ENCODE results near the gene HHEX.
"Not testable (repeated sequence)": the region's sequence is repeated elsewhere in the genome, so short reads cannot be mapped to it uniquely, and the experiment has no call there.

Gene HHEX

DNA sequence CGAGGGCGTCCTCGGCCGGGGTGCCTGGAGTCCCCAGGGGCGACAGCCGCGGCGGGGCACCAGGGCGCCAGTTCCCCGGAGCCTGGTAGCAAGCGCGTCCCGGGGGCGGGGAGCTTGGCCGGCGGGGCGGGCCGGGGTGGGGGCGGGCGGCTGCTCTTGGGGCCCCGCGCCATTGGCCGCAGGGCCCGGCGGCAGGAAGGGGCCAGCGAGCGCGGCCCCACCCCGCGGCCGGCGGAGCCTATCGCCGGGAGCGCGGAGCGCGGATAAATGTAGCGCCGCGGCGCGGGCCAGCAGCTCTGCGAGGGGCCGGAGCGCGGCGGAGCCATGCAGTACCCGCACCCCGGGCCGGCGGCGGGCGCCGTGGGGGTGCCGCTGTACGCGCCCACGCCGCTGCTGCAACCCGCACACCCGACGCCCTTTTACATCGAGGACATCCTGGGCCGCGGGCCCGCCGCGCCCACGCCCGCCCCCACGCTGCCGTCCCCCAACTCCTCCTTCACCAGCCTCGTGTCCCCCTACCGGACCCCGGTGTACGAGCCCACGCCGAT, at the start of gene HHEX:
HHEX (plus strand) TSS at position 293 of the 548 bp plus-strand sequence; CDS start at position 325, 32 bp downstream.
- DNase-seq = peak; percentile 47

DNA sequence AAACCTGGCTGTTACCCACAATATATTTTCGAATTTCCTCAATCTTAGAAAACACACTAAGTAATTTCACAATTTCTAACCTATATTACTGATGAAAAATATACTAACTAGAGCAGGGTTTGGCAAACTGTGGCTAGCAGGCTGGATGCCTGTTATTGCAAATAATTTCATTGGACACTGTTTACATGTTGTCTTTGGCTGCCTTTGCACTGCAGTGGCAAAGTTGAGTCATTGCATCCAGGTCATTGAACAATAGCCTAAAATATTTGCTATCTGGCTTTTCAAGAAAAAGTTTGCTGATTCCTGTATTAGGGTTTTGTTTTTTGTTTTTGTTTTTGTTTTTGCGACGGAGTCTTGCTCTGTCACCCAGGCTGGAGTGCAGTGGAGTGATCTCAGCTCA, 49.6 kb upstream of the HHEX start:
- no peak for DNase-seq

DNA sequence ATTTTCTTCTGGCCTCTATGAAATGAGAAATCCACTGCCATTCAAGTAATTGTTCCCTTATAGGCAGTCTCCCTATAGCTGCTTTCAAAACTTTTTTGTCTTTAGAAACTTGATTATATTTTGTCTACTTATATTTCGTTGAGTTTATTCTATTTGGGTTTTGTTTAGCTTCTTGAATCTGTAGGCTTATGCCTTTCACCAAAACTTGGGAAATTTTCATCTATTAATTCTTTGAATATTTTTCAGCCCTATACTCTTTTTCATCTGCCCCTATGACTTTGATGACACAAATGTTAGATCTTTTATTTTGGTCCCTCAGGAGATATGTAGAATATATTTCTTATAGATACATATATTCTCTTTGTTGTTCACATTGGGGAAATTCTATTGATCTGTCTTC, 48.3 kb upstream of the HHEX start:
- no peak for DNase-seq

DNA sequence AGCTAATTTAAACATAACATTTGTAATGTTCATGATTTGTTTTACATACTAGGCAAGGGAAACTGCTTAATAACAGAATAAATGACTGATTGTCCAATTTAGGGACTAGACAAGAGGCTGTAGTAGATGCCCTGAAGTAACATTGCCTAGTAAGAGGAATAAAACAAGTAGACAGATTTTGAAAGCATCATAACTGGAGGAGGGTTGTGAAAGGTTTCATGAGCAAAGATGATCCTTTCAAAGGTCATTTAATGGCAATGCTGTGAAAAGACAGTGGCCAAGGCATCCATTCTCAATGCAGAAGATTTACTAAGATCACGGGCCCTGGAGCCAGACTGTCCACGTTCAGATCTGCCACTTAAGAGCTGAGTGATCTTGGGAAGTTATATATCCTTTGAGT, 44.8 kb upstream of the HHEX start:
- no peak for DNase-seq

DNA sequence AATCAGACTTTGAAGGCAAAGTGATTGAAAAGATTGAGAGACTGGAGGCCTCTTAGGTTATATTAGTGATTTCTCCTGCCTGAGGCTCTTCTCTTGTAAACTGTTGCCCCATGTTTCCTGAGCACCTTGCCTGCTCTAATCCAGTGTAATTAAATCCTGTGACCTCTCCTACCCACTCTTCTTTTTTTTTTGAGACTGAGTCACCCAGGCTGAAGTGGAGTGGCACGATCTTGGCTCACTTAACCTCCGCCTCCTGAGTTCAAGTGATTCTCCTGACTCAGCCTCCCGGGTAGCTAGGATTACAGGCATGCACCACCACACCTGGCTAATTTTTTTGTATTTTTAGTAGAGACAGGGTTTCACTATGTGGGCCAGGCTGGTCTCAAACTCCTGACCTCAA, 38.9 kb upstream of the HHEX start:
- not testable (repeated sequence) for DNase-seq

DNA sequence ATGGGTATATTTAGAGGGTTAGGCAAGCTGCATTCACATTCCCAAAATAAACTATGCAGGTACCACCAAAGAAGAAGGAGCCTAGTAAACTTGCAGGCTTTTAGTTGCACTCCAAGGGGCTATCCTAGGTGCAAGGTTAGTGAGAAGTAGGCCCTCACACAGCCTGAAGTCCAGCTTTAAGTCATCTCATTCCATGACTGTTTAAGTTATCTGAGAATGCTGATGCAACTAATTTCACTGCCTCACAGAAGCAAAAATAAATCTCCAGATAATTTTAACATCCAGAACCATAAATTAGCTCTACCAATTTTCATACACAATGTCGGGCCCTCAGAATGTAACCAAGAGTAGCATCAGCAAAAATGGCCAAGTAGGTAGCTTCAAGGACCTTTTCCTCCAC, 34.3 kb upstream of the HHEX start:
- DNase-seq = no peak

DNA sequence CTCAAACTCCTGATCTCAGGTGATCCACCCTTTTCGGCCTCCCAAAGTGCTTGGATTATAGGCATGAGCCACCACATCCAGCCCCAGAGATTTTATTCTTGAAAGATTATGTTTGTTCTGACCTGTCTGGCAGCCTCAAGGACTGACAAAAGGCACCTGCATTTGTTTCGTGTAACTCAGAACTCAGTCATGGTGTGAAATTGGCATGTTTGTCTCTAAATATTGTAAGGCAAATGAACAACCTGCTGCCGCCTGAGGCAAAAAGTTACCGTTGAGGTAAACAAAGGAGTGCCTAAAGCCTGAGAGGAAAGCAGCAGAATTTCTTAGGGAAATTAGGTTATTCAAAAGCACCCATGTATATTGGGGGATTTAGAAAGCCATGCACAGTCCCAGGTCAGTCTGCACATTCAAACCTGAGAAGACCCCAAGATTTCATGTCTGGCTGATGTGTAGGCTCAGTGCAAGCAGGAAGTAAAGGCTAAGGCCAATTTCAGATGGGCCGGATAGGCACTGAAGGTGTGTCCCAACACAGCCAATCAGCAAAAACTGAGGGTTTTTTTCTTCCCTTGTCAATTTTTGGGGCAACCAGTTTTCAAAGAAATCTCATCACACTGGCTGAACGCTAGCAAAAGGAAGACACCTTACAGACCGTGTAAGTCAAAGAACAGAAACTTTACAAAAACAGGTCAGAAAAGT, 33.3 kb upstream of the HHEX start:
- no peak for DNase-seq

DNA sequence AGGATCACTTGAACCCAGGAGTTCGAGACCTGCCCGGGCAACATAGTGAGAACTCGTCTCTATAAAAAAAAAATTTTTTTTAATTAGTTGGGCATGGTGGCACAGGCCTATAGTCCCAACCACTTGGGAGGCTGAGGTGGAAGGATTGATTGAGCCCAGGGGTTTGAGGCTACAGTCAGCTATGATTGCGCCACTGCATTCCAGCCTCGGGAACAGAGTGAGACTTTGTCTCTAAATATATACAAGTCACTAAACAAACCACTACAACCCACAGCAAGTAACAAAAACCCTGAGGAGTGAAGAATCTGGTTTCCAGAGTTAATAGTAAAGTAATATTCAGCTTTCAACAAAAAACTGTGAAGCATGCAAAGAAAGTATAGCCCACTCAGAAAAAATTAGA, 32.7 kb upstream of the HHEX start:
- no peak for DNase-seq

DNA sequence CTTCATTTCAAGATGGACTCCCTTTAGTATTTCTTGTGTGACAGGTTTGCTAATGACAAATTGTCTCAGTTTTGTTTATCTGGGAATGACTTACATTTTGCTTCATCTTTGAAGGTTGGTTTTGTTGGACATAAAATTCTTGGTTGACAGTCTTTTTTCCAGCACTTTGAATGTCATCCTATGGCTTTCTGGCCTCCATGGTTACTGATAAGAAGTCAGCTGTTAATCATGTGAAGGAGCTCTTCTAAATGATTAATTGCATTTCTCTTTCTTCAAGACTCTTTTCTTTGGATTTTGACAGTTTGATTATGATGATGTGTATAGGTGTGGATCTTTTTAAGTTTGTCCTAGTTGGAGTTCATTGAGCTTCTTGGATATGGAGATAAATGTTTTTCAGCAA, 26.9 kb upstream of the HHEX start:
- DNase-seq = no peak

DNA sequence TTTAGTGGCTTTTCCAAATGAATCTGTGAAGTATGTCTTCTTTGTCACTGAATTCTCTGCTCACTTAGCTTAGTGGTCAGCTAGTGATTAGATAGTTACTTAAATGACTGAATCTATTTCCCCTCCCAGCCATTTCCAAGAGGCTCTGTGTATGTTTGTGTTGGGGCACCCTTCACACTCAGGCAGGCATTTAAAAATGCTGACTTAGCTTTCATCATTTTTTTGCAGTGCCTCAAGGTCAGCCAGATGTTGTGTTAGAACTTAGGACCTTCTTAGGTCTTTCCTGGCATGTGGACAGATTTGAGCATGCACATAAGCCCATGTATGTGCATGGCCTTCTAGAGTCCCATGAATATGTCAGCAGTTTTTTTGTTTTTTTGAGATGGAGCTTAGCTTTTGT, 25.4 kb upstream of the HHEX start:
- DNase-seq = no peak

DNA sequence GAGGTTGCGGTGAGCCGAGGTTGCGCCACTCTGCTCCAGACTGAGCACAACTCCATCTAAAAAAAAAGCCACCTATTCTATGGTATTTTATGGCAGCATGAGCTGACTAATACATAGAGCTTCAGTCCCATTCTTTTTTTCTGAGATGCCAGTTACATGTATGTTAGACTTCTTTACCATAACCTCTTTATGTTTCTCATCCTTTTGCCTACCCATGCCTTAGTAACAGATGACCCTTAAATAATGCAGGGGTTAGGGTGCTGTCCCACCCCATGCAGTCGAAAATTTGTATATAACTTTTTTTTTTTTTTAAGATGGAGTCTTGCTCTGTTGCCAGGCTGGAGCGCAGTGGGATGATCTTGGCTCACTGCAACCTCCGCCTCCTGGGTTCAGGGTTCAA, 22.7 kb upstream of the HHEX start:
- no peak for DNase-seq

DNA sequence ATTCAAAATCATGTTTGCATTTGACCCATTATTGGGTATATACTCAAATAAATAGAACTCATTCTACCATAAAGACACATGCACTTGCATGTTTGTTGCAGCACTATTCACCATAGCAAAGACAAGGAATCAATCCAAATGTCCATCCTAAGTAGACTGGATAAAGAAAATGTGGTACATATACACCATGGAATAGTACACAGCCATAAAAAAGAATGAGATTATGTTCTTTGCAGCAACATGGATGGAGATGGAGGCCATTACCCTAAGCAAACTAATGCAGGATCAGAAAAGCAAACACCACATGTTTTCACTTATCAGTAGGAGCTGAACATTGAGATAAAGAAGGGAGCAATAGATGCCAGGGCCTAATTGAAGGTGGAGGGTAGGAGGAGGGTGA, 12.0 kb upstream of the HHEX start:
- DNase-seq = no peak

DNA sequence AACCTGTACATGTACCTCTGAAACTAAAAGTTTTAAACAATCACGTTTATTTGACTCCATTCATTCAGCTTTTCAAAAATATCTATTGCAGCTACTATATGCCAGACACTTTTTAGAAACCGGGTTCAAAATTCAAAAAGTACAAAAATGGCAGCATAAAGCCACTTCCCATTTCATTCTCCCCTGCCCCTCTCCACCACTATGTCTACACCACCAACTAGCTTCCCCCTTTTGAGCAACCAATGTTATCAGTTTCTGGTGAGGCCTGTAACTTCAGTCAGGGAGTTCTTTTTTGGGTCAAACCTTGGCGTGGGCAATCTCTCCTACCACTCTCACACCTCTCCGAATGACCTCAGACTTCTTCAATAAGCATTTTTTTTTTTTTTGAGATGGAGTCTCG, 11.5 kb upstream of the HHEX start:
- DNase-seq = no peak

DNA sequence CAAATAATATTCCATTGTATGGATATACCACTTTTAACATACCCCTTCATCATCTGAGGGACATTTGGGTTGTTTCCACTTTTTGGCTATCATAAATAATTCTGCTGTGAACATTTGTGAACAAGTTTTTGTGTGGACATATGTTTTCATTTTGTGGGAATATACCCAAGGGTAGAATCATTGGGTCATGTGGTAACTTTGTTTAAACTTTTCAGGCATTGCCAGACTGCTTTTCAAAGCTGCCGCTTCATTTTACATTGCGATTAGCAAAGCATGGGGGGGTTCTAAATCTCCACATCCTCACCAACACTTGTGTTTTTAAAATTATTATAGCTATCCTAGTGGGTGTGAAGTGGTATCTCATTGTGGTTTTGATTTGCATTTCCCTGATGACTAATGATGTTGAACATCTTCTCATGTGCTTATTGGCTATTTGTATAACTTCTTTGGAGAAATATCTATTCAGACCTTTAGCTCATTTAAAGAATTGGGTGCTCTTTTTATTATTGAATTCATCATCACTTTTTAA, 8.4 kb upstream of the HHEX start:
- DNase-seq = no peak

DNA sequence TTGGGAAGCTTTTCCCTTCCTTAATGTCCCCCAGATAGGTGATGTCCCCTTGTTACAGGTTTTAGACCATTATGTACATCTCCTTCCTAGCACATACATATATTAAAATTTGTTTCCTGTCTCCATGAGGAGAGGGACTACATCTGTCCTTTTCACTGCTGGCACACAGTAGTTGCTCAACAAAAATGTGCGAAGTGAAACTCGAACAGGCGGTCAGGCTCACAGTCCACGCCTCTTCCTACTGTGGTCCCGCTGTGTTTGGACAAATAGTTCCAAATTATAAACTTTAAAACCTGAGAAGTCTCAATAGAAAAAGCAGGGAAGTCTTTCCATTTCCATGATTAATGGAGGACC, 1.2 kb upstream of the HHEX start:
- no peak for DNase-seq

DNA sequence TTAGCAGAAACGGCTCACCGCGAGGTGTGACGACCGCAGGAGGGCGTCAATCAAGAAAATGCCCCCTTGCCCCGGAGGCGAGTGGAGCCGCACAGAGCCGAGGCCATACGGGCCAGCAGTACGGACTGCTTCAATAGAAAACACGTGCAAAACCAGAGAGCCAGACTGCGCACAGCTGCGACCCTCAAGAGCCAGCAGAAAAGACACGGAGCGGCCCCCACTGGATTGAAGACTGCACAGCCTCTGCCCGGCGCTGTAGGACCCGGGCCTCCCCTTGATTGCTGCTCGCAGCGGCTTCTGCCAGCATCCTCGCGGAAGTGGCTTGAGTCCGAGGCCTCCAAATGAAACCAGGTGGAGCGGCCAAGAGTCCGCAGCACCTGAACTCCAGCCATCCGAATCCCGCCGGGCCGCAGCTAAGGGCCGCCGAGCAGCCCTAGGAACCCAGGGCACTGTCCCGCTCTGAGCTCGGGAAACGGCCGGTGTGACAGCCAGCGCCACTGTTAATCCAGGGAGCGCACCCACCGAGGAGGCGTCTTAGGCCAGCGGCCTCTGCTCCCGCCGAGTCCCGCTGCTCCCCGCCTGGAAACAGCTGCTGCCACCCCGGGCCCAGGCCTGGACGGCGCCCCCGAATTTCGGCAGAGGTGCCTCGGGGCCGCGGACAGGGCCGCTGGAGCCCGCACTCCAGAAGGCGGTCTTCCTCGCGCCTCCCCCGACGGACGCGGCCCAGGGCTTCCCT, 660 bp upstream of the HHEX start:
- peak; percentile 45 for DNase-seq

DNA sequence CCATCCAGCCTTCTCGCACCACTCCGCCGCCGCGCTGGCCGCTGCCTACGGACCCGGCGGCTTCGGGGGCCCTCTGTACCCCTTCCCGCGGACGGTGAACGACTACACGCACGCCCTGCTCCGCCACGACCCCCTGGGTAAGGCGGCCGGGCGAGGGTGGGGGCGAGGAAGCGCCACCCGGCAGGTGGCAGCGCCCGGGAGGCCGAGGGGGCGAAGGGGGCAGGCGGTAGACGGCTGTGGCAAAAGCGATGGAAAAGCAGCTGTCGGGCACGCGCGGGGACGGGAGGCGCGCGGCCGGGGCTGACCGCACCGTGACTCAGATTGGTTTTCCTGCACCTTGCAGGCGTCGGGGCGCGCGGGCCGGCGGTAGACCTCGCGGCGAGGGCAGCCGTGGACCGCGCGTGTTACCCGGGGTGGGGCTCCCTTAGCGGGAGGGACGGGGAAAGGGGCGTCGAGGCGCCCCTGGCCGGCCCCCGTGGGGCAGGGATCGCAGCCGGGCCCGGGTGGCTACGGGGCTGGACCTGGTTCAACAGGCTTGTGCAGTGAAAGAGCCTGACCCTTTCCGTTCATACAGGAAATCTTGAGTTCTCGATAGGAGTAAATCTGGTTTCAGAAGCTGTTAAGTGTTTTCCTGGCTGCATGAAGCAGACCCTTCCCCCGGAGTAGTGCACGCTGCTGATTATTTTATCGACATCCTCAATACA, 608 bp downstream of the HHEX start:
- DNase-seq = peak; percentile 45

DNA sequence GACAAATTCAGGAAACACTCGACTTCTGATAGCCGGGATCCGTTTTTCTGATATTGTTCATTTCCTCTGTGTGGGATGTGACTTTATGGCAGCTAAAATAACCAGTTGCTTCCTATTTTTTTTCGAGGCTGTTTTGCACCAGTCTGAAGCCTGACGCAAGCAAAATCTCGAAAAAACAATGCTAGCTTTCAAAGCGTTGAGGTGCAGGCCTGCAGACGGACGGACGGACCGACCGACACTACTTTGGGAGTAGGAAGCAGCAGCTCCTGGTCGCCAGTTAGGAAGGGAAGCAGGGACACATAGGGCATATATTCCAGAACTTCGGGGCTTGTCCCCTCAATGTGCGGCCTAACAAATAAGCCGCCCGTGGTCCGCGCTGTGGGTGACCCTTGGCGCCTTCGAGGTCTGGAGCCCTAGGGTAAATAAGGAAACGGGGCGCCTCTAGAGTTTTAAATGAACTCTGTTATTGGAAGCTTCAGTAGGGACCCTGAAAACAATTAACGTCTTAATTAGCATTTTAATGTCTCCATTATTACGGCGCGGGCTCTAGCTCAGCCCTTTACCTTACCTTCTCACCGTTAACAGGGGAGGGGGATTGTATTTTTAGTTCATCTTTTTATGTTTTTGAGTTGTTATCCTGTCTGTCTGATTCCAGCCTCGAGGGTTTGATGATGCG, 1.3 kb downstream of the HHEX start:
- no peak for DNase-seq

DNA sequence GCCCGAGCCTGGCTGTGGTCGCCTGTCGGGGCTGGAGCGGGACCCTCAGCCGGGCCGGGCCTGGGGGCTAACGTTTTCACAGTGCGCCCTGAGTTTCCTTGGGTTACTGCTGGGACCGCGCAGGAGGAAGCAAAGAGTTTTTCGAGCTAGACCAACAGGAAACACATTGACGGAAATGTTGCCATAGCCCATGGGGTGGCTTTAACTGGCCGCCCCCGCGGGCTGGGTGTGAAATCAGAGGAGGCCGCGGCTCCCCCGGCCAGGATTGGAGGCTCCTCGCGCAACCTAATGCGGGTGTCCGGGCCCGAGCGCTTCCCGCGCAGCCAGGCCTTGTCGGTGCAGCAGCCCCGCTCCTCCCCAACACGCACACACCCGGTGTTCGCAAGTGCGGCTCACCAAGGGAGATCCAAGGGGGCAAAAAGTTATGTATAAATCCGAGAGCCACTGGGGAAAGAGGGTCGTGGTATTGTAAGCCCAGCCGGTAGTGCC, 1.9 kb downstream of the HHEX start:
- DNase-seq = no peak

DNA sequence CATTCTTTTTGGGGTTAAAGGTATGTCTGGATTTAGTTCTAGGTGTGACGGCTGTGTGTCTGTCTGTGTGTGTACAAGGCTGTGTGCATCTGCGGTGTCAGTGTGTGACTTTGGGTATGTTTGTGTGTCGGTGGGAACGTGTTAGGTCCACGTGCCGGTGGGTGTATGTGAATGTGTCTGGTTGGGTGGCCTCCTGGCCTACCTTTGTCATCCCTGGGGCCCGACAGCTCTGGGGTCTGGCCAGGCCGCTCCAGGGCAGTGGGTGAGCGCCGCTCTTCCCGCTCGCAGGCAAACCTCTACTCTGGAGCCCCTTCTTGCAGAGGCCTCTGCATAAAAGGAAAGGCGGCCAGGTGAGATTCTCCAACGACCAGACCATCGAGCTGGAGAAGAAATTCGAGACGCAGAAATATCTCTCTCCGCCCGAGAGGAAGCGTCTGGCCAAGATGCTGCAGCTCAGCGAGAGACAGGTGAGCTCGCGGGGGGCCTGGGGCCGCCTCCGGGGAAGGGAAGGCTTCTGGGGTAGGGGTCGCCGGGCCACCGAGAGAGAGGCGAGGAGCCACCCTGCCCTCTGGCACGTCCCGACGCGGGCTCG, 2.4 kb downstream of the HHEX start:
- no peak for DNase-seq

DNA sequence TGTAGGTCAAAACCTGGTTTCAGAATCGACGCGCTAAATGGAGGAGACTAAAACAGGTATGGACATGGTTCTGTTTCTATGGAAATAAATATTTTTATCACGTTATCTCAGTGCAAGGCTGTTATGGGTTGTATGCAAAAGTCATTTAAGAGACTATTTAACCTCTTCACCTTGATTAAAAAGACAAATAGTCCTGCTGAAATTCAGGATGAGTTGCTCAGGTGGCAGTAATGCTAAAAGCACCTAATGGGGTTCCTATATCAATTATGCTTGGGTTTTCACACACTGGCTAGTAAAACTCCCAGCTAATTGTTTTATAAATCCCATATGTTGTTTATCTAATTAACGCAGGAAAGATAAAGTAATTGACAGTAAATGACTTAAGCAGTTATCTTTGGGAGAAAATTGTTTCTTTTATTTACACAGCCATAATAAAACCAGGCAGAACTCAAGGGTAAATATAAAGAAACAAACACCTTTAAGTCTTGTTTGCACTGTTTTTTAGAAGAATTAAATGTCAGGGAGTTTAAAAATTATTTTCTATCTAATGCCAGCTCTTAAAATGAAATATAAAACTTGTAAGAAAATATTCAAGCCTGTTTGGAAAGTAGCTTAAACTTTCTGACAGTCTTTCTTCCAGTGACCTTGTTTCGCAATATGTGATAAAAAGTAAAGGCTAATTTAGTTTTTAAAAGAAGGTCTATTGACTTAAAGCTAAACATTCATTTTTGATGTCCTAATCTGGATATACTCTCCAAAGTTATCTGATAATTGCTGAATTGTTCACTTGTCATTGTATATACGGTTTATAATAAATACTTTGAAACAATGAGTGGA, 3.2 kb downstream of the HHEX start:
- DNase-seq = no peak

DNA sequence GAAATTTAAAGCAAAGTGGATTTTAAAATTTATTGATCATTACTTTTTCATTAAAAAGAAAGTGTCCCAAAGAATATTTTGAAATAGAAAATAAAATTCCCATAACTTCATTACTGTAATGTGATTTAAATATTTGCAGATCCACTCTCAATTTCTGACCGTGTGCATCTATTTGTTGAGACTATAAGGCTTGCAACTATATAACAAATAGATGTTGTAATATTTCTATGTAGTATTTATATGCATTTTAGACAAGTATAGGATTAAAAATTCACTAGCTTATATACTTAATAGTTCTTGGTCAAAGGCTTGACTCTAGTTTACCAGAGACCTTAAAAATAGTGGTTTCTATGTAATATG, 3.8 kb downstream of the HHEX start:
- no peak for DNase-seq
